Glutamatergic neuron (in vitro differentiated cells): ENCODE data around the gene GLIS1. TPM values are rescaled to one million over a fixed set of nuclear protein-coding genes. Genes with fewer than 3 reads are reported as not detected.
A peak's percentile ranks its signal among the peaks of the same experiment; 100 is the strongest.

Source experiments
- DNase-seq: peaks from one replicate; pipeline ENCODE4 v3.0.0; 2022
- H3K27ac Mint-ChIP-seq: one replicate; pipeline ENCODE4 v1.8.0; 2020; ENCODE audit warnings: mild to moderate bottlenecking, mixed read lengths, inconsistent platforms; ENCODE audit not compliant: unreplicated experiment
- H3K27me3 Mint-ChIP-seq: one replicate; pipeline ENCODE4 v1.8.0; 2020; ENCODE audit warnings: mild to moderate bottlenecking, moderate library complexity, mixed read lengths, inconsistent platforms; ENCODE audit not compliant: unreplicated experiment
- H3K36me3 Mint-ChIP-seq: one replicate; pipeline ENCODE4 v1.8.0; 2020; ENCODE audit warnings: mild to moderate bottlenecking, mixed read lengths, inconsistent platforms; ENCODE audit not compliant: unreplicated experiment
- H3K4me1 Mint-ChIP-seq: one replicate; pipeline ENCODE4 v1.8.0; 2020; ENCODE audit warnings: mild to moderate bottlenecking, low read depth, mixed read lengths, inconsistent platforms; ENCODE audit not compliant: unreplicated experiment
- H3K4me3 Mint-ChIP-seq: one replicate; pipeline ENCODE4 v1.8.0; 2020; ENCODE audit warnings: mild to moderate bottlenecking, mixed read lengths, inconsistent platforms; ENCODE audit not compliant: unreplicated experiment
- H3K9me3 Mint-ChIP-seq: one replicate; pipeline ENCODE4 v1.8.0; 2020; ENCODE audit warnings: mild to moderate bottlenecking, moderate library complexity, mixed read lengths, inconsistent platforms; ENCODE audit not compliant: unreplicated experiment
- total RNA-seq: library from RNA; stranded (reverse); fragmentation: NEBNext Ultra II Directional; extraction: Animal tissue kit (Norgen Biotek cat#: 25700); gene quantifications from one replicate; pipeline ENCODE4 v1.2.1, GENCODE V29; 2021; ENCODE audit not compliant: unreplicated experiment
- TF ChIP-seq, protein P1 (sequence below): fragments of 200-600 bp; sonication (generic); IDR thresholded peaks from one replicate; pipeline ENCODE4 v1.5.0; 2021; ENCODE audit not compliant: partially characterized antibody, unreplicated experiment

GLIS1 gene
- total RNA-seq, 1 donor from 2014 or later, result 0.76 TPM

DNA sequence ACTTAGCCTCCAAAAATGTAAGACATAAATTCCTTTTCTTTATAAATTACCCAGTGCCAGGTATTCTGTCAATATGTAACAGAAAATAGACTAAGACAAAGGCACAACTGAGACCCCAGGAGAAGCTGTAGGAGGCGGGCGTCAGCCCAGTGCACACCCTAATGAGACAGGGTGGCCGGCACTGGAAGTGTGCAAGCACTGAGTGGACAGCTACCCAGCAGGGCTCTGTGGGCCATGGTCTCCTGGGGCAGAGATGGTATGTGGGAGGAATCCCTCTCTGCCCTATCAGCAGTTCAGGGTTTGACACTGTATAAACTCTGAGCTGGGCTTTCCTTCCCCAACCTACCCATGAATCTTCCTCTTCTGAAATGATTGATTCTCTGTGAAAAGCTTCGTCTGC, 139.5 kb downstream of the GLIS1 start:
- H3K27me3 Mint-ChIP-seq, result peaks cover 2% of the 10 kb centered on the region
- no peak overlapping the region for H3K27ac Mint-ChIP-seq
- H3K4me3 Mint-ChIP-seq, result no peak overlapping the region
- no peaks in the 10 kb centered on the region for H3K36me3 Mint-ChIP-seq
- H3K4me1 Mint-ChIP-seq, result peaks cover 9% of the 10 kb centered on the region
- TF ChIP-seq, protein P1, sequence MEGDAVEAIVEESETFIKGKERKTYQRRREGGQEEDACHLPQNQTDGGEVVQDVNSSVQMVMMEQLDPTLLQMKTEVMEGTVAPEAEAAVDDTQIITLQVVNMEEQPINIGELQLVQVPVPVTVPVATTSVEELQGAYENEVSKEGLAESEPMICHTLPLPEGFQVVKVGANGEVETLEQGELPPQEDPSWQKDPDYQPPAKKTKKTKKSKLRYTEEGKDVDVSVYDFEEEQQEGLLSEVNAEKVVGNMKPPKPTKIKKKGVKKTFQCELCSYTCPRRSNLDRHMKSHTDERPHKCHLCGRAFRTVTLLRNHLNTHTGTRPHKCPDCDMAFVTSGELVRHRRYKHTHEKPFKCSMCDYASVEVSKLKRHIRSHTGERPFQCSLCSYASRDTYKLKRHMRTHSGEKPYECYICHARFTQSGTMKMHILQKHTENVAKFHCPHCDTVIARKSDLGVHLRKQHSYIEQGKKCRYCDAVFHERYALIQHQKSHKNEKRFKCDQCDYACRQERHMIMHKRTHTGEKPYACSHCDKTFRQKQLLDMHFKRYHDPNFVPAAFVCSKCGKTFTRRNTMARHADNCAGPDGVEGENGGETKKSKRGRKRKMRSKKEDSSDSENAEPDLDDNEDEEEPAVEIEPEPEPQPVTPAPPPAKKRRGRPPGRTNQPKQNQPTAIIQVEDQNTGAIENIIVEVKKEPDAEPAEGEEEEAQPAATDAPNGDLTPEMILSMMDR, result no peak
- peaks cover 3% of the 10 kb centered on the region for H3K9me3 Mint-ChIP-seq
- no peak for DNase-seq

DNA sequence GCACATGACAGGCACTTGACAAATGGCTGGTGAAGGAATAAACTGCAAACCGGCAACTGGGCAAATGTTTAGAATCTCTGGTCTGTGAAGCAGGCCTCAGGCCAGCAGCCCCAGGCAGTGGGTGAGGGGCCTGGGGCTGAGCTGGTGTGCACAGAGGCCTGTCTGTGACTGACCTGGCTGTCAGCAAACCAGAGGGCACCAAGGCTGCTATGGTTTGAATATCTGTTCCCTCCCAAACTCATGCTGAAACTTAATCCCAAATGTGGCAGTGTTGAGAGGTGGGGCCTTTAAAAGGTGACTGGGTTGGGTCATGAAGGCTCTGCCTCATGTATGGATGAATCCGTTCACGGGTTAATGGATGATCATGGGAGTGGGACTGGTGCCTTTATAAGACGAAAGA, 140.0 kb downstream of the GLIS1 start:
- H3K36me3 Mint-ChIP-seq, result no peaks in the 10 kb centered on the region
- H3K27me3 Mint-ChIP-seq, result peaks cover 2% of the 10 kb centered on the region
- TF ChIP-seq, protein P1, result no peak
- H3K27ac Mint-ChIP-seq, result no peak overlapping the region
- no peak overlapping the region for H3K4me3 Mint-ChIP-seq
- peaks cover 3% of the 10 kb centered on the region for H3K9me3 Mint-ChIP-seq
- peaks cover 9% of the 10 kb centered on the region for H3K4me1 Mint-ChIP-seq
- no peak for DNase-seq

DNA sequence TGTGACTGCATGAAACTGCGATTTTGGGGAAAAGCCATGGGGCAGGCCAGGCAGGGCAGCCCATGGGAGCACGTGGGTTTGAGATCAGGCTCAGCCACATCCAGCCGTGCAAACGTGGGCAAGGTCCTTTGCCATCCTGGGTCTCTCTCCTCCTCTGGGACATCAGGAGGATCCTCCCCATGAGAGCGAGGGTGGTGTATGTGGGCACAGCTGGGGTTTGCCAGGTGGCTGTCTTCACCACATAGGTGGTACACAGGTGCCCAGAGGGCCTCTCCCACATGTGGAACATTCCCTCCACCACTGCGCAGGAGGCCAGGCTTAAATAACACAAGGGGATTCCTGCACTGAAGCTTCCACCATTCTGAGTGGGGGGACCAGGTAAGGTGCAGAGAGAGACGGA, 143.1 kb downstream of the GLIS1 start:
- H3K4me3 Mint-ChIP-seq, result no peak overlapping the region
- H3K27ac Mint-ChIP-seq, result no peak overlapping the region
- H3K9me3 Mint-ChIP-seq, result peaks cover 4% of the 10 kb centered on the region
- DNase-seq, result no peak
- peaks cover 6% of the 10 kb centered on the region for H3K27me3 Mint-ChIP-seq
- H3K36me3 Mint-ChIP-seq, result no peaks in the 10 kb centered on the region
- peaks cover 12% of the 10 kb centered on the region for H3K4me1 Mint-ChIP-seq
- TF ChIP-seq, protein P1, result no peak

DNA sequence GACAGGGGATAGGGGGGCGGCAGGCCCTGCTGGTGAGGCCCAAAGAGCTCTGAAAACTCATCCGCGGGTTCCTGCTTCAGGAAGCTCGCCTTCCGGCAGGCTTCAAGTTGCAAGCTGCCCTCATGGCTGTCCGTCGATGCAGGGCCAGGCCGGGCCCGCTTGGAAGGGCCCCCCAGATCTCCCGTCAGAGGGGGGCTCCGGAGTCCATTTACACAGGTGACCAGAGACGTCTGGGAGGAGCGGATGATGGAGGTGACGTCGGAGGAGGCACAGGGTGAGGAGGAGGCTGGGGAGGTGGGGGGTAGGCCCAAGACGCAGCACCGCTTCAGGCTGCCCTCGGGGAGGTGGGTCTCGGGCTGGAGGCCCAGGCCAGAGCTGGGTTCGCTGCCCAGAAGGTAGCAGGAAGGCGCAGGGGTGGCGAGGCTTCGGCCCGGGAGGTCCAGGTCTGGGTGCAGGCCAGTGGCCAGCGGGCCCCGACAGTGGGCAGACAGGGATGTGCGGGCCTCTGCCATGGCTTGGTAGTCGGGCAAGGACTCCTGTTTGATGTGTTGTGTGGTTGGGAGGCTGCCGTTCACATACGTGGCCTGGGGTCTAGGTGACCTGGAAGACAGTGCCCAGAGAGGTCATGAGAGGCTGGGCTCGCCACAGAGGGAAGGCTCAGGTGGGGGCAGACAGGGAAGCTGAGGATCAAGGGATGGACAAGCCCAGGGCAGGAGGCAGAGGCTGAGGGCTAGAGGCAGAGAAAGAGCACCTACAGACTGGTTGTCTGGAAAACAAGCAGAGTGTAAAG, 144.4 kb downstream of the GLIS1 start:
- TF ChIP-seq, protein P1, result peak; percentile 17
- peaks cover 4% of the 10 kb centered on the region for H3K9me3 Mint-ChIP-seq
- no peak overlapping the region for H3K27ac Mint-ChIP-seq
- H3K27me3 Mint-ChIP-seq, result peaks cover 6% of the 10 kb centered on the region
- no peaks in the 10 kb centered on the region for H3K36me3 Mint-ChIP-seq
- DNase-seq, result no peak
- H3K4me1 Mint-ChIP-seq, result peaks cover 17% of the 10 kb centered on the region
- no peak overlapping the region for H3K4me3 Mint-ChIP-seq

DNA sequence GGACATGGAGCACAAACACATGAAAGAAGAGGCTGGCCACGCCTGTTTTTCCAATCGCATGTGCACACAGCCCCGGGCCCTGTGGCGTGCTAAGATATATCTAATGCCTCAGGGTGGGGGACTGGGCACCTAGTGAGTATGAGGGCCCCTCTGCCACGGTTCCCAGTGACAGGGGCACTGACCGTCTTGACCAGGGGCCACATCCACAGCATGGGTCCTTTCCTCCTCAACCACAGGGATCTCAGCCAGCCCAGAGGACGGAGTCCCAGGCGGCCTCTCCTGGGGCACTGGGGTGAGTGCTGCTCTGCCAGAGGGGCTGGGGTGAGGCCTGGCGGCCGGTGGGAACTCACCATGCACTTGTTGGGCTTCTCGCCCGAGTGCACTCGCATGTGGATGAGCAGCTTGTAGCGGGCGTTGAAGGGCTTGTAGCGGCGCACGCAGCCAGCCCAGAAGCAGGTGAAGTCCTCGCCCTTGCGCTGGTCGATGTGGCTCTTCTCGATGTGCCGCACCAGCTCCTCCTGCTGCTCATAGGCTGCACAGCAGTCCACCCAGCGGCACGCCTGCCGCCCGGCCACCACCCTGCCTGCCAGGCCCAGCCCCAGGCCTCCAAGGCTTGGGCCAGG, 145.1 kb downstream of the GLIS1 start:
- H3K4me3 Mint-ChIP-seq, result no peak overlapping the region
- peaks cover 4% of the 10 kb centered on the region for H3K9me3 Mint-ChIP-seq
- H3K4me1 Mint-ChIP-seq, result peaks cover 17% of the 10 kb centered on the region
- H3K36me3 Mint-ChIP-seq, result no peaks in the 10 kb centered on the region
- H3K27ac Mint-ChIP-seq, result no peak overlapping the region
- TF ChIP-seq, protein P1, result peak; percentile 68
- peak; percentile 83 for DNase-seq
- peaks cover 6% of the 10 kb centered on the region for H3K27me3 Mint-ChIP-seq
